HEK293T (cell line): ENCODE data around the gene PGAP1.

Experiments
- ARNT ChIP-seq: fragments of 450-650 bp; IDR thresholded peaks from 2 replicates; pipeline ENCODE4 v1.6.1; 2017; ENCODE audit warnings: mild to moderate bottlenecking
- BHLHE40 ChIP-seq: fragments of 450-650 bp; IDR thresholded peaks from 2 replicates; pipeline ENCODE4 v1.6.1; 2016; ENCODE audit warnings: mild to moderate bottlenecking, moderate library complexity, borderline replicate concordance
- ZNF384 ChIP-seq: fragments of 450-650 bp; IDR thresholded peaks from 2 replicates; pipeline ENCODE4 v1.6.1; 2016

GRCh38 chr2:196873511-196873910 is 53.0 kb downstream of the PGAP1 start:
- no peak for TF ChIP-seq ARNT
- TF ChIP-seq ZNF384 = no peak
- no peak for TF ChIP-seq BHLHE40
